C4-2B (cell line): Measurements from ENCODE around the gene EFHD2.

Source experiments
- ZFX ChIP-seq: fragments of 450-650 bp; IDR thresholded peaks from 2 replicates; pipeline ENCODE4 v1.6.1; 2017
- TF ChIP-seq, protein P1 (sequence below): fragments of 450-650 bp; conservative IDR thresholded peaks from 2 replicates; pipeline ENCODE4 v1.5.1; 2017; ENCODE audit warnings: mild to moderate bottlenecking

- TF ChIP-seq, protein P1, sequence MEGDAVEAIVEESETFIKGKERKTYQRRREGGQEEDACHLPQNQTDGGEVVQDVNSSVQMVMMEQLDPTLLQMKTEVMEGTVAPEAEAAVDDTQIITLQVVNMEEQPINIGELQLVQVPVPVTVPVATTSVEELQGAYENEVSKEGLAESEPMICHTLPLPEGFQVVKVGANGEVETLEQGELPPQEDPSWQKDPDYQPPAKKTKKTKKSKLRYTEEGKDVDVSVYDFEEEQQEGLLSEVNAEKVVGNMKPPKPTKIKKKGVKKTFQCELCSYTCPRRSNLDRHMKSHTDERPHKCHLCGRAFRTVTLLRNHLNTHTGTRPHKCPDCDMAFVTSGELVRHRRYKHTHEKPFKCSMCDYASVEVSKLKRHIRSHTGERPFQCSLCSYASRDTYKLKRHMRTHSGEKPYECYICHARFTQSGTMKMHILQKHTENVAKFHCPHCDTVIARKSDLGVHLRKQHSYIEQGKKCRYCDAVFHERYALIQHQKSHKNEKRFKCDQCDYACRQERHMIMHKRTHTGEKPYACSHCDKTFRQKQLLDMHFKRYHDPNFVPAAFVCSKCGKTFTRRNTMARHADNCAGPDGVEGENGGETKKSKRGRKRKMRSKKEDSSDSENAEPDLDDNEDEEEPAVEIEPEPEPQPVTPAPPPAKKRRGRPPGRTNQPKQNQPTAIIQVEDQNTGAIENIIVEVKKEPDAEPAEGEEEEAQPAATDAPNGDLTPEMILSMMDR, result no peak
- TF ChIP-seq ZFX, result no peak
Observed at GRCh38 chr1:15454256-15454655, 44.6 kb downstream of the EFHD2 start.
